AG10803 (cell line): ENCODE results near the gene ERO1A.
"Not testable (repeated sequence)": the region's sequence is repeated elsewhere in the genome, so short reads cannot be mapped to it uniquely, and the experiment has no call there.

Source experiments
- DNase-seq: peaks from one replicate; pipeline ENCODE4 v3.0.0; 2010; ENCODE audit warnings: low read depth
- H3K4me3 ChIP-seq: 2 replicates; pipeline ENCODE4 v1.5.1; 2011; ENCODE audit warnings: mild to moderate bottlenecking, low read length, control low read depth
- CTCF ChIP-seq: conservative IDR thresholded peaks from 2 replicates; pipeline ENCODE4 v1.5.1; 2011; ENCODE audit warnings: mild to moderate bottlenecking, low read length, control low read depth, inconsistent platforms

The ERO1A gene

GRCh38 chr14:52729925-52730708 lies 34.8 kb upstream of the ERO1A start, which contains the start of gene STYX:
Gene STYX, plus strand, starts transcription at chr14:52730166. Its CDS starts 309 bp downstream, at chr14:52730475.
- no peak for TF ChIP-seq CTCF
- DNase-seq: peak; percentile 97
- H3K4me3 ChIP-seq: peak within 1 kb of the TSS; percentile 91

- H3K4me3 ChIP-seq: peak overlapping the region; percentile 45
- TF ChIP-seq CTCF: no peak
- no peak for DNase-seq
Measured at GRCh38 chr14:52729585-52729924, 34.2 kb upstream of the ERO1A start.

- H3K4me3 ChIP-seq, DNase-seq: not testable (repeated sequence)
Measured at GRCh38 chr14:52729035-52729434, 33.7 kb upstream of the ERO1A start.

- not testable (repeated sequence) for H3K4me3 ChIP-seq, DNase-seq
Measured at GRCh38 chr14:52727509-52727908, 32.2 kb upstream of the ERO1A start.

GRCh38 chr14:52724360-52724644 lies 28.9 kb upstream of the ERO1A start:
- TF ChIP-seq CTCF: no peak
- no peak for DNase-seq
- H3K4me3 ChIP-seq: no peak overlapping the region

GRCh38 chr14:52723514-52724359 lies 28.4 kb upstream of the ERO1A start:
- TF ChIP-seq CTCF: no peak
- no peak for DNase-seq
- H3K4me3 ChIP-seq: no peak overlapping the region

- no peak for TF ChIP-seq CTCF
- H3K4me3 ChIP-seq: no peak overlapping the region
- DNase-seq: no peak
Measured at GRCh38 chr14:52716155-52716554, 20.8 kb upstream of the ERO1A start.

- DNase-seq: no peak
- TF ChIP-seq CTCF: no peak
Measured at GRCh38 chr14:52711666-52712065, 16.3 kb upstream of the ERO1A start.

More at GRCh38 chr14:52711666-52712065, 16.3 kb upstream of the ERO1A start:
- no peak overlapping the region for H3K4me3 ChIP-seq
